Thymus (tissue), 14 donors: ENCODE measurements around the gene RNF112. TPM values are rescaled to one million over a fixed set of nuclear protein-coding genes. Genes with fewer than 3 reads are reported as not detected.

Source experiments
- DNase-seq, 9 donors: peaks; one replicate each; pipeline ENCODE4 v3.0.0-alpha.2; 2013; ENCODE audit warnings: low spot score in 9 of 9, low read depth in 6 of 9, missing footprints in 1 of 9
- H3K27ac ChIP-seq, 2 donors: one replicate each; pipeline ENCODE4 v1.5.1; 2013; ENCODE audit warnings: control low read depth in 1 of 2, low read depth in 1 of 2, low read length in 1 of 2, mild to moderate bottlenecking in 1 of 2, moderate library complexity in 1 of 2
- H3K27me3 ChIP-seq, 2 donors: one replicate each; pipeline ENCODE4 v1.5.1; 2013; ENCODE audit warnings: low read length in 1 of 2; ENCODE audit not compliant: control insufficient read depth in 2 of 2, insufficient read depth in 1 of 2
- H3K36me3 ChIP-seq, 2 donors: one replicate each; pipeline ENCODE4 v1.5.1; 2013; ENCODE audit warnings: low read length in 1 of 2, mild to moderate bottlenecking in 1 of 2, moderate library complexity in 1 of 2; ENCODE audit not compliant: control insufficient read depth in 2 of 2, insufficient read depth in 2 of 2
- H3K4me1 ChIP-seq, 2 donors: one replicate each; pipeline ENCODE4 v1.5.1; 2013; ENCODE audit warnings: low read length in 2 of 2; ENCODE audit not compliant: control insufficient read depth in 2 of 2, insufficient read depth in 2 of 2
- H3K4me3 ChIP-seq, 2 donors: one replicate each; pipeline ENCODE4 v1.5.1; 2013; ENCODE audit warnings: low read length in 2 of 2, control low read depth in 1 of 2, mild to moderate bottlenecking in 1 of 2
- H3K9me3 ChIP-seq, 2 donors: one replicate each; pipeline ENCODE4 v1.5.1; 2013; ENCODE audit warnings: low read length in 1 of 2, mild to moderate bottlenecking in 1 of 2; ENCODE audit not compliant: control insufficient read depth in 2 of 2, insufficient read depth in 1 of 2
- WGBS: extraction: QIAGEN DNeasy Blood & Tissue Kit; methylation state at CpG from one replicate; pipeline ENCODE4 v1.1.7; 2013; 5-methylcytosine and 5-hydroxymethylcytosine counted together
- long read RNA-seq, 10 donors: transcript quantifications; one replicate each; lab custom pipeline, GENCODE V29; 2026
- polyA plus RNA-seq: library from polyadenylated mRNA; stranded (reverse); fragments of 200-250 nt; gene quantifications from one replicate; pipeline ENCODE4 v1.2.3, GENCODE V29; 2013
- total RNA-seq: library from RNA; stranded (reverse); fragments of 120-200 nt; gene quantifications from one replicate; pipeline ENCODE4 v1.2.4, GENCODE V29; 2013
- donor health status: healthy.

Gene RNF112
- total RNA-seq: 0.14 TPM
- polyA plus RNA-seq: 0.98 TPM
- long read RNA-seq, donor 1: 0 reads
- long read RNA-seq, donor 2: 0 reads
- long read RNA-seq, donor 3: 0 reads
- long read RNA-seq, donor 4: 0 reads
- long read RNA-seq, donor 5: 0 reads
- long read RNA-seq, donor 6: 0 reads
- long read RNA-seq, donor 7: 0 reads
- long read RNA-seq, donor 8: 0 reads
- long read RNA-seq, donor 9: 0 reads
- long read RNA-seq, donor 10: 0 reads

DNA sequence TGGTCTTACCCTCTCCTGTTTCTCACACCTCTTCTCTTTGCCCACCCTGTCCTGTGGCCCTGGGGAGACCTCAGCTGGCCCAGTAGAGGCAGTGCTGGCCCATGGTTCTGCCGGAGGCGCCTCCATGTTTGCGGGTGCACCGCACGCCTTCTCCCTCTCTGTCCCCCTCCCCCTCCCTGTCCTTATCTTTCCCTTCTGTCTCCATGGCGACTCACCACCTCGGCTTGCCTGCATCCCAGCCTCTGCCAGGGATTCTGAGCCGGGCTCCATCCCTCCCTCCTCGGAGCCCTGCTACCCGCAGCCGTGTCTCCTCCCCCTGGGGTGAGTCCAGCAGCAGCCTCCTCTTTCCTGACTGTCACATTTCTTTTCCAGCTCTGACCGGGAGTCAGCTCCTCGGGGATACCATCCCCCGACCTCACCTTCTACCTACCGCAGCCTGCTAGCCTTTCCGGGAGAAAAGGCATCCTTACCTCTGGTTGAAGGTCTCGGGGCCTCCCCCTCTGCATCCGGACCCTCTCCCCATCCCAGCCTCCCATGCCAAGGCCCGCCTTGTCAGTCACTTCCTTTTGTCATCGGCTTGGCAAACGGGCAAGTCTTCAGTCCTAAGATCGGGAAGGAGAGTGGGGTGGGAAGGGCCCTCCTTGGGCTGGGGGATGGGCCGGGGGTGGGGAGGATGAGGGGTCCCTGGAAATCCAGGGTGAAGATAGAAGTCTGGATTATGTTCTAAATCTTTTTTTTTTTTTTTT, at the start of gene RNF112:
RNF112 (plus strand) TSS at position 358 of the 746 bp plus-strand sequence; CDS start at position 535, 177 bp downstream.
- Histone ChIP-seq H3K9me3 (no peaks in the 10 kb centered on the region), H3K36me3 (no peaks in the 10 kb centered on the region), H3K27ac (no peak within 1 kb of the TSS), H3K4me1 (peaks cover 0 to 5% of the 10 kb centered on the region in 2 donors), H3K27me3 (peaks cover 0 to 15% of the 10 kb centered on the region in 2 donors), H3K4me3 (no peak within 1 kb of the TSS)
- DNase-seq: no peak
- 76% methylated on average over 23 of the region's 23 CpGs for WGBS

- Histone ChIP-seq H3K4me3 (no peak overlapping the region), H3K9me3 (no peaks in the 10 kb centered on the region), H3K27ac (no peak overlapping the region), H3K27me3 (peaks cover 11 to 63% of the 10 kb centered on the region in 2 donors), H3K36me3 (no peaks in the 10 kb centered on the region), H3K4me1 (peaks cover 4 to 17% of the 10 kb centered on the region in 2 donors)
- no peak for DNase-seq
- WGBS: 89% methylated on average over 6 of the region's 6 CpGs
Observed at GRCh38 chr17:19361326-19361725, 49.7 kb upstream of the RNF112 start.

GRCh38 chr17:19361944-19362276, 49.1 kb upstream of the RNF112 start:
- Histone ChIP-seq H3K4me1 (peaks cover 4 to 17% of the 10 kb centered on the region in 2 donors), H3K27me3 (peaks cover 11 to 63% of the 10 kb centered on the region in 2 donors), H3K27ac (no peak overlapping the region), H3K36me3 (no peaks in the 10 kb centered on the region), H3K4me3 (peak overlapping the region; percentile 54 to 56), H3K9me3 (no peaks in the 10 kb centered on the region)
- DNase-seq: no peak
- WGBS: 36% methylated on average over 16 of the region's 16 CpGs

DNA sequence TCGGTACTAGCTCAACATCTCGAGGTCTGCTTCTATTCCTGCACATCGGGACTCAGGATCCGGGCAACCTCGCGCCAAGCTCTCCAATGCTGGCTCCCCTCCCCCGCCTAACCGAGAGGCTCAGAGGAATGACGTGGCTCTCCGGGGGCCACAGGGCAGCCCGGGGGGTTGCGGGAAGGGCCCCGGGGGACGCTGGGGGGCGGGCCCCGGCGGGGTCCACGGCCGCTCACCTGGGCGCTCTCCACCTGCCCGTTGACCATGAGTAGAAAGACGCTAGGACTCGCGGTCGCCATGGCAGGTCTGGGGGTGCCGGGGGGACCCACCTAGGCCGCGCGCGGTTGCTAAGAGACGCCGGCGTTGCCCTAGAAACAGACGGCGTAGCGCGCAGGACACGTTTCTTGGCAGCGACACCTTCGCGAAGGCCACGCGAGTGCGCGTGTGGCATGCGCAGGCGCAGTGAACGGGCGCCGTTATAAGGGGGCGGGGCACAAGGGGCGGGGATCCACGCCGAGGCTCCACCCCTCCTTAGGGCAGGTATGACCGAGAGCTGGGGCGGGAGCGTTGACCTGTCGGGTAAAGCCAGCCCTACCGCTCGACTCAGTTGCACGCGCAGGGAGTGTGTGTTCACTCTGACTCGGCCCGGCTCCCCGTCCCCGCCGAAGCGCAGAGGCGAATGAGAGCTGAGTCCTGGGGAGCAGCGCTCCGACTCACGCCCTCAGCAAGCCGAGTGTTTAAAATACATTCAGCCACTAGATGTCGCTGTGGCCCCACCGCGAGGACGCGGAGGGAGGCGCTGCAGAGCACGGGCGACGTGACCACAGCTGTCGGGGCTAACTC, 48.5 kb upstream of the RNF112 start, which contains the start of gene B9D1:
B9D1 (minus strand) TSS at position 447 of the 837 bp plus-strand sequence; CDS start at position 293, 154 bp downstream.
- DNase-seq: peak; percentile 81 to 98 (median 87)
- peak within 1 kb of the TSS; percentile 54 to 56 for H3K4me3 ChIP-seq
- H3K27ac ChIP-seq: peak within 1 kb of the TSS in 1 of 2 donors; percentile 22
- peaks cover 11 to 59% of the 10 kb centered on the region in 2 donors for H3K27me3 ChIP-seq
- peaks cover 4 to 17% of the 10 kb centered on the region in 2 donors for H3K4me1 ChIP-seq
- no peaks in the 10 kb centered on the region for H3K36me3 ChIP-seq
- H3K9me3 ChIP-seq: no peaks in the 10 kb centered on the region
- WGBS: 1% methylated on average over 83 of the region's 83 CpGs

- Histone ChIP-seq H3K36me3 (no peaks in the 10 kb centered on the region), H3K27ac (no peak overlapping the region), H3K27me3 (peaks cover 11 to 55% of the 10 kb centered on the region in 2 donors), H3K4me1 (peaks cover 4 to 17% of the 10 kb centered on the region in 2 donors), H3K4me3 (peak overlapping the region in 1 of 2 donors; percentile 54), H3K9me3 (no peaks in the 10 kb centered on the region)
- WGBS: 36% methylated on average over 14 of the region's 14 CpGs
- no peak for DNase-seq
Observed at GRCh38 chr17:19363114-19363438, 48.0 kb upstream of the RNF112 start.

- no peak for DNase-seq
- Histone ChIP-seq H3K27me3 (peaks cover 11 to 51% of the 10 kb centered on the region in 2 donors), H3K9me3 (no peaks in the 10 kb centered on the region), H3K4me1 (peaks cover 4 to 17% of the 10 kb centered on the region in 2 donors), H3K36me3 (no peaks in the 10 kb centered on the region), H3K27ac (no peak overlapping the region), H3K4me3 (no peak overlapping the region)
- WGBS: 78% methylated on average over 6 of the region's 6 CpGs
Observed at GRCh38 chr17:19363460-19364035, 47.5 kb upstream of the RNF112 start.

- no peaks in the 10 kb centered on the region for H3K9me3 ChIP-seq
- DNase-seq: no peak
Observed at GRCh38 chr17:19364699-19365498, 46.1 kb upstream of the RNF112 start.

DNA sequence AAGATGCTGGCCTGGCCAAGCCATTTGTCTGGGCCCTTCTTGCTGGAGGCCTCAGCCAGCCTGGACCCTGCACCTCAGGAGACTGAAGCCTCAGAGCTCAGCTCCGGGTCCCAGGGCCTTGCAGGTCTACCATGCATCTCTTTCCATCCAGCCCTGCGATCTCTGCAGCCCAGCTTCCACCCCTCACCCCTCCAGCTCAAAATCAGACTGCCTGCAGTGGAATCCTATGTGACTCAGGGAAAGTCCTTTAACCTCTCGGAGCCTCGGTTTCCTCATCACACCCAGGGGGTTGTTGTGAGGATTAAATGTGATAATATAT, 45.6 kb upstream of the RNF112 start:
- H3K9me3 ChIP-seq: no peaks in the 10 kb centered on the region
- H3K4me3 ChIP-seq: no peak overlapping the region
- no peak for DNase-seq
- WGBS: 97% methylated on average over 4 of the region's 4 CpGs
- H3K4me1 ChIP-seq: peaks cover 4 to 17% of the 10 kb centered on the region in 2 donors
- H3K27me3 ChIP-seq: peaks cover 11 to 33% of the 10 kb centered on the region in 2 donors
- H3K36me3 ChIP-seq: no peaks in the 10 kb centered on the region
- no peak overlapping the region for H3K27ac ChIP-seq

More at GRCh38 chr17:19364699-19365498, 46.1 kb upstream of the RNF112 start:
- WGBS: 93% methylated on average over 14 of the region's 14 CpGs
- Histone ChIP-seq H3K27me3 (peaks cover 11 to 38% of the 10 kb centered on the region in 2 donors), H3K36me3 (no peaks in the 10 kb centered on the region), H3K4me3 (no peak overlapping the region), H3K27ac (no peak overlapping the region), H3K4me1 (peaks cover 4 to 17% of the 10 kb centered on the region in 2 donors)
